ENCODE measurements around the gene AVPR2.
A peak's percentile ranks its signal among the peaks of the same experiment; 100 is the strongest.

Gene AVPR2

DNA sequence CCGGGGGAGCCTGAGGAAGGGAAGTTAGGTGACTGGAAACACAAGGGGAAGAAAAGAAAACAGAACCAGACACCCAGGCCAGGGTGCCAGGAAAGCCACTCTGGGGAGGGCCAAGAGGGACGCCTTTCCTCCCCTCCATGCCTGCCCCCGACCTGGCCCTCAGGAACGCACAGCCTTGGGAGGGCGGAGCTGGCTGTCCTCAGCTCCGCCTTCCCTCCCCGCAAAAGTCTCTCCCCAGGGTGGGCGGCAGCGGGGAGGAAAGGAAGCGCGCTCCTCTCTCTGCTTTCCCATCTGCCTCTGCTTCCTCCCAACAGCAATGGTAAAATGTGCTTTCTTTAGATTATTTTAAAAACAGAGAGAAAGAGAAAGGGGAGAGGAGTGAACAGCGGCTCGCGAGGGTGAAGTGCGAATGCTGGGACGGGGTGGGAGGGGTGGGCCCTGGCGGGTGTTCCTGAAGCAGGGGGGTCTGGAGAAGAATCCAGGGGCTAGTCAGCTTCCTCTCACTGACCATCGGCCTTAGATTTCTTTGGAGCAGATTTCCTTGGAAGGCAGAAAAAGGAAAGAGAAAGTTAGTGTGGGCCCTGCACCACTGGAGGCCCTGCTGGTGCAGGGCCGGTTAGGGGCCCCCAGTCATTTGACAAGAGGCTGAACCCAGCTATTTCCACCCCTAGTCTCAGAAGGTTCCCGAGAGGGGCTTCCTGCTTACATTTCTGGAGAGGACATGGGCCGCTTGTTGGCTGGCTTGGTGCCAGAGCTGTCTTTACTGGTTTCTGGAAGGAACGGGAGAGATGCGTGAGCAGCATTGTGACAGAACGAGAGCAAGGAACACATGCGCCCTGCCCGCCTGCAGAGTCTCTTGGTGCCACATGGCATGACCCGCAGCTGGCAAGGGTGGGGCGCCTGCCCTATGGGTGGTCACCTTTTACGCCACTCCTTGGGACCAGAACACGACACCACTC is 44.7 kb downstream of the AVPR2 start:
- DNase-seq (ENCODE audit: low read depth, low spot score) = no peak
- in situ Hi-C loops (cut with HindIII; ENCODE audit: low sequenced_read_pairs) = no loop called here
- H3K4me3 ChIP-seq (ENCODE audit: low read depth, low read length) = no peak overlapping the region
- TF ChIP-seq, protein P1, sequence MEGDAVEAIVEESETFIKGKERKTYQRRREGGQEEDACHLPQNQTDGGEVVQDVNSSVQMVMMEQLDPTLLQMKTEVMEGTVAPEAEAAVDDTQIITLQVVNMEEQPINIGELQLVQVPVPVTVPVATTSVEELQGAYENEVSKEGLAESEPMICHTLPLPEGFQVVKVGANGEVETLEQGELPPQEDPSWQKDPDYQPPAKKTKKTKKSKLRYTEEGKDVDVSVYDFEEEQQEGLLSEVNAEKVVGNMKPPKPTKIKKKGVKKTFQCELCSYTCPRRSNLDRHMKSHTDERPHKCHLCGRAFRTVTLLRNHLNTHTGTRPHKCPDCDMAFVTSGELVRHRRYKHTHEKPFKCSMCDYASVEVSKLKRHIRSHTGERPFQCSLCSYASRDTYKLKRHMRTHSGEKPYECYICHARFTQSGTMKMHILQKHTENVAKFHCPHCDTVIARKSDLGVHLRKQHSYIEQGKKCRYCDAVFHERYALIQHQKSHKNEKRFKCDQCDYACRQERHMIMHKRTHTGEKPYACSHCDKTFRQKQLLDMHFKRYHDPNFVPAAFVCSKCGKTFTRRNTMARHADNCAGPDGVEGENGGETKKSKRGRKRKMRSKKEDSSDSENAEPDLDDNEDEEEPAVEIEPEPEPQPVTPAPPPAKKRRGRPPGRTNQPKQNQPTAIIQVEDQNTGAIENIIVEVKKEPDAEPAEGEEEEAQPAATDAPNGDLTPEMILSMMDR (IDR thresholded peaks at IDR 0.05; ENCODE audit: low read depth, low read length) = no peak

DNA sequence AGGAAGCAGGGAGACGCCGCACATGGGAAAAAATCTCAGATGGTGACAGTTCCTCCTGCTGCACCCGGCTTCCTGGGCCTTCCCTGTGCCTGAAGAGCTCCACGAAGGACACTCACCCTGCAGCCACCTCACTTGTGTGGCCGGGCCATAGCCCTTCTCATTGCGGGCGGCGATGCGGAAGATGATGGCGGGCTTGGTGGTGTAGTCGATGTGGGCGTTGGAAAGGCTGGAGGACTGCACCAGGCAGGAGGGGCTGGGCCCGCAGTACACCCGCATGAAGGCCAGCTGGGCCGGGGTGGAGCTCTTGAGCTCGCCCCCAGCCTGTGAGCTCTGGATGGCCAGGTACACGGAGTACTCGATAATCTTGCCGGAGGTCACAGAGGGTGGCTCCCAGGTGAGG is 45.7 kb downstream of the AVPR2 start:
- no peak overlapping the region for H3K4me3 ChIP-seq (ENCODE audit: low read depth, low read length)
- in situ Hi-C loops (cut with HindIII; ENCODE audit: low sequenced_read_pairs) = no loop called here
- no peak for DNase-seq (ENCODE audit: low read depth, low spot score)
- TF ChIP-seq, protein P1 (IDR thresholded peaks at IDR 0.05; ENCODE audit: low read depth, low read length) = no peak

- in situ Hi-C loops (cut with HindIII; ENCODE audit: low sequenced_read_pairs) = no loop called here
- DNase-seq (ENCODE audit: low read depth, low spot score) = no peak
- TF ChIP-seq, protein P1 (IDR thresholded peaks at IDR 0.05; ENCODE audit: low read depth, low read length) = no peak
- no peak overlapping the region for H3K4me3 ChIP-seq (ENCODE audit: low read depth, low read length)
Measured at GRCh38 chrX:153951683-153952372, 47.4 kb downstream of the AVPR2 start.

GRCh38 chrX:153952373-153953026 is 48.0 kb downstream of the AVPR2 start:
- DNase-seq (ENCODE audit: low read depth, low spot score) = no peak
- H3K4me3 ChIP-seq (ENCODE audit: low read depth, low read length) = no peak overlapping the region
- TF ChIP-seq, protein P1 (IDR thresholded peaks at IDR 0.05; ENCODE audit: low read depth, low read length) = no peak
- in situ Hi-C loops (cut with HindIII; ENCODE audit: low sequenced_read_pairs) = no loop called here

DNA sequence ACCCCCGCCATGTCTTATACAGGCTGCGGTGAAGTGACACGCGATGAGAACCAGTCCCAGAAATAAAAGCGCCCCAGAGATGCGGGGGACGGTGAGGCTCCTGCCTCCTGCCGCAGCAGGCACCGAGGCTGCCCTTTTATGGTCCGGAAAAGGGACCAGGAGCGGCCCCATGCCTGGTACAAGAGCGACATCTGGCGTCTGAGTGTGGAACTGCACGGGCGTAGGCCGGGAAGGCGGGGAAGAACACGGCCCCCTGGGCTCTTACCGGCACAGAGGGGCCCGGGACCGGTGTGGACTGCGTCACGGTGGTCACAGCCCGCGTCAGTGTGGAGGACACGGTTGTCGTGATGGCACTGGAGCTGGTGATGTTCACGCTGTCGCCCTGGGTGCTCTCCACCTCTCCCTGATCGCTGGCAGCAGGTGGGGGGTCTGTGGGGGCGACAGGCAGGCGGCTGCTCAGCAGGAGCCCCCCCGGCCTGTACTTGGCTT is 48.9 kb downstream of the AVPR2 start:
- in situ Hi-C loops (cut with HindIII; ENCODE audit: low sequenced_read_pairs) = no loop called here
- peak; percentile 66 for DNase-seq (ENCODE audit: low read depth, low spot score)
- TF ChIP-seq, protein P1 (IDR thresholded peaks at IDR 0.05; ENCODE audit: low read depth, low read length) = peak; percentile 99
- H3K4me3 ChIP-seq (ENCODE audit: low read depth, low read length) = no peak overlapping the region

DNA sequence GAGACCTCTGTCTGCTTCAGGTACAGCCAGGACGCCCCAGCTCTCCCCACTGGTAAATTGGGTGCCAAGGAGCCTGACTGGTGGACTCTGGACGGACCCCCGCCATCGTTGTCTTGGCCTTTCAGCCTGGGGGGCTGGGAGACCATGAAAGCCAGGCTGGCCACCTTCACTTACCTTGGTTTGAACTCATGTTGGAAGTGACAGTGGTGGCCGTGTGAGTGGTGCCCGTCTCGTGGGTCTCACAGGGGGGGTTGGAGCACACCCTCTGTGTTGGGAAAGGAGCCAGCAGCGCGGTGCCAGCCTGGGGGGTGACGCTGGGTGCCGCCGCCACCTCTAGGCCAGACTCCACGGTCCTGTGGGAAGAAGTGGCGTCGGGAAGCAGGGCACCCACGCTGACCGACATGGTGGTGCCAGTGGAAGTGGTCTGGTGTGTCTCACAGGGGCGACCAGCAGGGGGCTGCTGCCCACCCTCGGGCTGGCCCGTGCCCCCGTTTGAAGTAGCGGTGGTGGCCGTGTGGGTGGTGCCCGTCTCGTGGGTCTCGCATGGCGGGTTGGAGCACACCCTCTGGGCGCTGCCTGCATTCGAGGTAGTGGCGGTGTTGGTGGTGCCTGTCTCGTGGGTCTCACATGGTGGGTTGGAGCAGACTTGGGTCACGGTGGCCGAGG is 49.6 kb downstream of the AVPR2 start:
- H3K4me3 ChIP-seq (ENCODE audit: low read depth, low read length) = no peak overlapping the region
- TF ChIP-seq, protein P1 (IDR thresholded peaks at IDR 0.05; ENCODE audit: low read depth, low read length) = no peak
- in situ Hi-C loops (cut with HindIII; ENCODE audit: low sequenced_read_pairs) = no loop called here
- DNase-seq (ENCODE audit: low read depth, low spot score) = no peak

Measured in astrocyte of the spinal cord (primary cell).